Keratinocyte (primary cell): ENCODE data around the gene SCFD2.

Experiments used
- CTCF ChIP-seq, 3 experiments: IDR thresholded peaks in 1 of 3; conservative IDR thresholded peaks in 1 of 3; optimal IDR thresholded peaks in 1 of 3; 2 replicates in 2 of 3; 3 replicates in 1 of 3; pipeline versions ENCODE3 to v1.5.1; 2011; ENCODE audit warnings: low read length in 3 of 3, mild to moderate bottlenecking in 3 of 3, moderate library complexity in 2 of 3, control low read depth in 1 of 3, inconsistent platforms in 1 of 3; ENCODE audit not compliant: insufficient read depth in 2 of 3; ENCODE audit errors: extremely low read depth in 1 of 3
- EZH2 ChIP-seq: IDR thresholded peaks from one replicate; pipeline ENCODE4 v1.6.1; 2012; ENCODE audit warnings: inconsistent platforms, mild to moderate bottlenecking, low read length, moderate library complexity

- TF ChIP-seq CTCF (optimal IDR thresholded peaks at IDR 0.05 in 1 of 3, IDR thresholded peaks at IDR 0.05 in 1 of 3, conservative IDR thresholded peaks at IDR 0.05 in 1 of 3; ENCODE audit: extremely low read depth in 1 of 3, insufficient read depth in 2 of 3, low read length in 3 of 3) (no peak), EZH2 (no peak)
Measured at GRCh38 chr4:53168228-53168627, 197.6 kb downstream of the SCFD2 start.
